GM21786 (cell line): Measurements from ENCODE around the gene MYO9B.
"Not testable (repeated sequence)": the region's sequence is repeated elsewhere in the genome, so short reads cannot be mapped to it uniquely, and the experiment has no call there.

Experiments
- ATAC-seq: cut with Tn5 transposase; IDR thresholded peaks from one replicate; pipeline ENCODE4 v1.9.1; 2021; ENCODE audit not compliant: unreplicated experiment

The MYO9B gene

GRCh38 chr19:17144771-17145170 is 69.2 kb downstream of the MYO9B start:
- not testable (repeated sequence) for ATAC-seq

- no peak for ATAC-seq
Observed at GRCh38 chr19:17145546-17146497, 70.2 kb downstream of the MYO9B start.

GRCh38 chr19:17148130-17148529 is 72.6 kb downstream of the MYO9B start:
- ATAC-seq: no peak

- no peak for ATAC-seq
Observed at GRCh38 chr19:17149393-17150135, 74.0 kb downstream of the MYO9B start.

GRCh38 chr19:17153996-17154395 is 78.4 kb downstream of the MYO9B start:
- no peak for ATAC-seq

GRCh38 chr19:17155251-17155650 is 79.7 kb downstream of the MYO9B start:
- ATAC-seq: no peak

- ATAC-seq: no peak
Observed at GRCh38 chr19:17156296-17156946, 80.8 kb downstream of the MYO9B start.

GRCh38 chr19:17156947-17157302 is 81.3 kb downstream of the MYO9B start:
- no peak for ATAC-seq

- ATAC-seq: no peak
Observed at GRCh38 chr19:17158584-17158983, 83.0 kb downstream of the MYO9B start.

GRCh38 chr19:17159466-17160393 is 84.2 kb downstream of the MYO9B start:
- ATAC-seq: no peak

- ATAC-seq: no peak
Observed at GRCh38 chr19:17160908-17161307, 85.3 kb downstream of the MYO9B start.

GRCh38 chr19:17162131-17162530 is 86.6 kb downstream of the MYO9B start:
- ATAC-seq: not testable (repeated sequence)

GRCh38 chr19:17162580-17162979 is 87.0 kb downstream of the MYO9B start:
- no peak for ATAC-seq

GRCh38 chr19:17163652-17164051 is 88.1 kb downstream of the MYO9B start:
- no peak for ATAC-seq

- ATAC-seq: no peak
Observed at GRCh38 chr19:17164639-17165038, 89.1 kb downstream of the MYO9B start.

- ATAC-seq: no peak
Observed at GRCh38 chr19:17165715-17166114, 90.1 kb downstream of the MYO9B start.

- ATAC-seq: no peak
Observed at GRCh38 chr19:17170538-17171297, 95.1 kb downstream of the MYO9B start.

- no peak for ATAC-seq
Observed at GRCh38 chr19:17171874-17172273, 96.3 kb downstream of the MYO9B start.

GRCh38 chr19:17172624-17173345 is 97.2 kb downstream of the MYO9B start:
- no peak for ATAC-seq
